ENCODE data around the gene SRPK3. TPM values are rescaled to one million over a fixed set of nuclear protein-coding genes. Genes with fewer than 3 reads are reported as not detected.
"Not testable (repeated sequence)": the region's sequence is repeated elsewhere in the genome, so short reads cannot be mapped to it uniquely, and the experiment has no call there.

Gene SRPK3
- total RNA-seq, 1 donor from 2014 or later = 5.8 TPM

- no peak for DNase-seq (ENCODE audit: low spot score)
These were observed 27.1 kb downstream of the SRPK3 start for GRCh38 chrX:153807976-153808375.

GRCh38 chrX:153812220-153812619, 31.4 kb downstream of the SRPK3 start:
- no peak for DNase-seq (ENCODE audit: low spot score)

- DNase-seq (ENCODE audit: low spot score) = no peak
These were observed 32.3 kb downstream of the SRPK3 start for GRCh38 chrX:153813161-153813560.

GRCh38 chrX:153814591-153815315, 33.9 kb downstream of the SRPK3 start:
- DNase-seq (ENCODE audit: low spot score) = no peak

DNA sequence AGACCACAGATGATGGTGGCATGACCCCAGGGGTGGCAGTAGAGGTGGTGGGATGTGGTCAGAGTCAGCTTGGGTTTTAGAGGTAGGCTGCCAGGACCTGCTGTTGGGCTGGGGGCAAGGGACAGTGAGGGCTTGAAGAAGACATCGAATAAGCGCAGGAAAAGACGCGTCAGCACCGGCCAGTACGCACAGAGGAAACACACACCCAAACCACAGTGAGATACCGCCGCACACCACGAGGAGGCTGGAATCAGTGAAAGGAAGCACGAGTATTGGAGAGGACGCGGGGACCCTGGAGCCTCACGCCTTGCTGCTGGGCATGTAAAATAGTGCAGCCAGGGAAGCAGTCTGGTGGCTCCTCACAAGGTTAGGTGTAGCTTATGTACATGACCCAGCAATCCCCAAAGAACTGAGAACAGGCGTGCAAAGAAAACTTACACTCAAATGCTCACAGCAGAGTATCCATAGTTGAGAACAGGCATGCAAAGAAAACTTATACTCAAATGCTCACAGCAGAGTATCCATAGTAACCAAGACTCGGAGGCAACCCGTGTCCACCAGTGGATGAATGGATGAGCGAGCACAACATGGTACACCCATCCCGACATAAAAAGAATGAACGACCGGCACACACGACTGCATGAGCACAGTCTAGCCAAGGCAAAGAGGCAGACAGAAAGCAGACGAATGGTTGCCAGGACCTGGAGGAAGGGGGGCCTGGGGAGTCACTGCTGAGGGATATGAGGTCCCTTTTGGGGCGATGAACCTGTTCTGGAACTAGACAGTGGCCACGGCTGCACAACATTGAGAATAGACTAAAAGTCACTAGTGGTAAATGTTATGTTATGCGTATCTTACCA, 36.2 kb downstream of the SRPK3 start:
- no peak for DNase-seq (ENCODE audit: low spot score)

DNA sequence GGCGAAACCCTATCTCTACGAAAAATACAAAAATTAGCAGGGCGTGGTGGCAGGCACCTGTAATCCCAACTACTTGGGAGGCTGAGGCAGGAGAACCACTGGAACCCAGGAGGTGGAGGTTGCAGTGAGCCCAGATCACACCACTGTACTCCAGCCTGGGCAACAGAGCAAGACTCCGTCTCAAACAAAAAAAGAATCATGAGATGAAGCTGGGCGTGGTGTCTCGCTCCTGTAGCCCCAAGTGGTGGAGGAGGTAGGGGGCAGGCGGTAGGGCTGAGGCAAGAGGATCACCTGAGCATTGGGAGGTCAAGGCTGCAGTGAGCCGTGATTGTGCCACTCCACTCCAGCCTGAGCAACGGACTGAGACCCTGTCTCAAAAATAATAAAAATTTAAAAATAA, 37.2 kb downstream of the SRPK3 start:
- DNase-seq (ENCODE audit: low spot score) = not testable (repeated sequence)

DNA sequence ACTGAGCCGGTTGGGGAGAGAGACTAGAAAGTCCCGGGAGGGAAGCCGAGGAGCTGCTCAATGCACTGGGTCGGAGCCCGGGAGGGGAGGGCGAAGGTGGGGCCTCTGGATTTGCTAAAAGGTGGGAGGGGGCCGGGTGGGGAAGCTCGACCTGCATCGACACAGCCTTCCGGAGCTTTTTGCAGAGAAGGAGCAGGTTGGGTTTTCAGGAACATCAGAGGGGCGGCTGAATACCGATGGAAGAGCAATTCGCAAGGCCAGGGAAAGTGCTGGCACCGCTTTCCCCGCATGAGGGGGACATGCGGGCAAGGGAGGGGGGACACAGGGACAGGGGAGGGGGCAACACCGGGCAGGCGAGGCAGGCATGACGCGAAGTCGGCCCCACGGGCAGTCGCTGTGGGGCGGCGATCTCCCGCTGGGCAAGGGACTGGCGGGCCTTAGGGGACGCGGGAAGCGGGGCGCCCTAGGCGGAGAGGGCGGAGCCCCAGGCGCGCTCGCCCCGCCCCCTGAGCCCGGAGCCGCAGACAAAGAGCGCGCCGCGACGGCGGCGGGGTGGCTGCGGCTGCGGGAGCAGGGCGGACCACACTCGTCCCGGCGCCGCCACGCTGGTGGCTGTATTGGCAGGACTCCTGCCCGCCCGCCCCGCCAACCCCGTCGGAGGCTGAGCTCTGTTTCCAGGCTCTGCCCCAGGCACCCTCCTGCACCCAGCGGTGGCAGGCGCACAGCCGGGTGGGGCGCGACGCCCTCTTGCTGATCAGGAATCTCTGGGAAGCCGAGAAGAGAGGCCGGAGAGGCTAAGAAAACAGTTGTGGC, 37.9 kb downstream of the SRPK3 start:
- no peak for DNase-seq (ENCODE audit: low spot score)

DNA sequence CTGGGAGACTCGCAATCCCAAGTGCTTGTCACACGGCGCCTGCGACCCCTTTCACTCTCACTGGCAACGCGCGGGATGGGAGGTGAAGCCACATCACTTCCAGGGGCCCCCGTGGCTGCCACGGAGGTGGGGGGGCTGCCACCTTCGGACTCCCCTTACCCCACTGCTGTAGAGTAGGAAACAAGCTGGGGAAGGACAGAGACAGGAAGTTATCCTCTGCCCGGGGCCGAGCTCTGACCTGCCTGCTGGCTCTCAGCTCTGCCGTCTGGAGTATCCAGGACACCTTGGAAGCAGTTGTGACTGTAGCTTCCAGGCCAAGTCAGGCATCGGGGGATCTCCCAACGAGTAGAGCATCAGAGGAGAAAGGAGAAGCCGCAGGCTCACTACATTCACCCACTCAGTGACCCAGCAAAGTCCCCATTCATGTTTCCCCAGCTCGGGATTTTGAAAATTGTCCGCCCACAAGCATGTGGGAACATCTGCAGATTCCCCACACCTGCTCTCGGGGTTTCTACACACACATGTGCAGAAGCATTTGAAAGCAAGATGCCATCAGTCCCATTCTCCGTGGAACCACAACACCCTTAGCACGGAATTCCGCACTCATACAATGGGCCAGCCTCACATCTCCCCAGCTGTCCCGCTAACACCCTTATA, 38.7 kb downstream of the SRPK3 start:
- DNase-seq (ENCODE audit: low spot score) = no peak

- no peak for DNase-seq (ENCODE audit: low spot score)
These were observed 39.8 kb downstream of the SRPK3 start for GRCh38 chrX:153820601-153821000.

- no peak for DNase-seq (ENCODE audit: low spot score)
These were observed 40.2 kb downstream of the SRPK3 start for GRCh38 chrX:153821066-153821465.

- DNase-seq (ENCODE audit: low spot score) = no peak
These were observed 43.5 kb downstream of the SRPK3 start for GRCh38 chrX:153824348-153824747.

GRCh38 chrX:153825042-153825441, 44.2 kb downstream of the SRPK3 start:
- no peak for DNase-seq (ENCODE audit: low spot score)

DNA sequence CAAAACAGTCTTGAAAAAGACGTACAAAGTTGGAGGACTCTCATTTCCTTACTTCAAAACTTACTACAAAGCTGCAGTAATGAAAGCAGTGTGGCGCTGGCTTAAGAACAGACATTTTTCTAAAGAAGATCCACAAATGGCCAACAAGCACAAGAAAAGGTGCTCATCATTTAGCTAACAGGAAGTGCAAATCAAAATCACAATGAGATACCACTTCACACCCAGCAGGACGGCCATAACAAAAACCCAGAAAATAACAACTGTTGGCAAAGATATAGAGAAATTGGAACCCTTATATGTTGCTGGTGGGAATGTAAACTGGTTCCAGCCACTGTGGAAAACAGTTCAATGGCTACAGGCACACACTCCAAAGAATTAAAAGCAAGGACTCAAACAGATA, 46.2 kb downstream of the SRPK3 start:
- DNase-seq (ENCODE audit: low spot score) = no peak

DNA sequence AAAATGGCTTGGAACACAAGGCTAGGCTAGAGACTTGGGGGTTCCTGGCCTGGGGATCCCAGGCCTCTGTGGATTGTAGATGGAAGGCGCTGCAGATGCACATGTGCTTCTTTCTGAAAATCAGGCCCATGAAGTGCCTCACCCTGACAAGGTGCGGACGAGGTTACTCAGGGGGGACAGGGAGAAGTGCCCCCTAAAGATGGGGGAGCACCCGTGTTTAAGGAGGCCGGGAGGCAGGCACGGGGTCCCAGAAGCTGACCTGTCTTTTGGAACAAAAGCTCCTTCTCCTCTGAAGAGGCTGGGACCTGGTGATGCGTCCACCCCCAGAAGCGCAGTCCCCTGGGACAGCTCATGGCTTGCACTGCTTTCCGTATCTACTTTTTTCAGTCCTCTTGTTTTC, 47.1 kb downstream of the SRPK3 start:
- no peak for DNase-seq (ENCODE audit: low spot score)

DNA sequence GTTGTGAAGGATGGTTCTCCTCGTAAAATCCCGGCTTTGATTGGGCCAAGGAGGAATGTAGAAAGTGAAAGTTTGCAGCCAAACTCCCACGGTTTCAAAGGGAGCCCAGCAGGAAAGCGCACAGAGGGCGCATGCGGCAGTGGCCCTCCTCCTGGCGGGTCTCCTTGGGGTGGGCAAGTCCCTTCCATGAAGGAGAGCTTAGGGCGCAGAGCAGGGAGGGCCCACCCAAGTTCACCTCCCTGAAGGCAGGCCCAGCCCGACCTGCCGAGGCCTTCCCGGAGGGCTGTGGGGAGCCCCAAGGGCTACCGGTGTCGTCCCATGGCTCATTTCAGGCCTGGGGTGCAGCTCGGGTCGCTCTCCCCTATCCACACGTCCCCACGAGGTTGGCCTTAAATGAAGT, 47.5 kb downstream of the SRPK3 start:
- no peak for DNase-seq (ENCODE audit: low spot score)

DNA sequence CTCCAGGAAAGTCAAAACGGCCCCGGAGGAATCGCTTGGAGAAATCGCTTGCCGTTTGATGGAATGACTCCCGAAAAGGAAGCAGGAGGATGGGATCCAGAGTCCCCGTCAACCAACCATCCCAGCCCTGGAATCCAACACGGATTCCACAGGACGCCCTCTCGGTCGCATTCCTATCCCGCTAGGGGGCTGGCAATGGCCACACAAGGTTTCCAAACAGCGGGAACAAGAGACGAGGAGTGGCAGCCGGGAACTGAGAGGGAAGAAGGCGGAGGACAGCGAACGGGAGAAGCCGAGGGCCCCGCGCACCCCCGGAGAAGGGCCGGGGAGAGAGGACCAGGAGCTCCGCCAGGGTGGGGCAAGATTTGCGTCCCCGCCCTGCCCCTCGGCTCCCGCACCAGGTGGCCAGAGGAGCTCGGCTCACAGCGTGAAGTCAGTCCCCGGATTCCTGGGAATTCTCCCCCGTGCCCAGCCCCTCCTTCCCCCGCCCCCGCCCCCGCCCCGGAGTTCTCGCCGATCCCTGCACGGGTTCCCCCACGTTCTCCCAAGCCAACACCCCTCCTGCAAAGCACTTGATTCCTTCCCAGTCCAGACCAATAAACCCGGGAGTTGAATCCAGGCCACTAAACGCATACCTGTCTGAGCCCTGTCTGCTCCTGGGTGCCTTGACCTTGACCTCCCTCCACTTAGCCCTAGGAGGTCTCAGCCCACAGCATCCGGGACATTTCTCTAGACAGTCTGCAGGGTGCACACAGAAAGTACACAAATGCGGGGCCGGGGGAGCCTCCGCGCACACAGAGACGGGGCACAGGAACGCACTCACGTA, 48.1 kb downstream of the SRPK3 start:
- DNase-seq (ENCODE audit: low spot score) = no peak

DNA sequence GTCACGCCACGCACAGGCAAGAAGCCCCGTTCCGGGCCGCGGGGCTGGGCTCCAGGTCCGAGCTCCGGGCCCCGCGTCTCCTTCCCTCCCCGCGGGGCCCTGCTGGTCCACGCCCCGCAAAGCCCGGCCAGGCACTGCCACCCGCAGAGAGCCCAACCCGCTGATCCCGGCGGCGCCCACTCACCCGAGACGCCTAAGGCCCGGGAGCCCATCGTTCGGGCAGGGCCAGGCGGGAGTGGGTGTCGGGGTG, 48.6 kb downstream of the SRPK3 start:
- DNase-seq (ENCODE audit: low spot score) = no peak

GRCh38 chrX:153829799-153830639, 49.2 kb downstream of the SRPK3 start, which contains the start of gene PDZD4:
PDZD4 (minus strand) TSS chrX:153830544; CDS start chrX:153830298, 246 bp downstream.
- DNase-seq (ENCODE audit: low spot score) = no peak

- no peak for DNase-seq (ENCODE audit: low spot score)
These were observed 50.0 kb downstream of the SRPK3 start for GRCh38 chrX:153830640-153831428.

Measured in mucosa of gallbladder (tissue), 1 donor.